Lower lobe of right lung (tissue), 2 donors: ENCODE data around the gene PGAM1. TPM values are rescaled to one million over a fixed set of nuclear protein-coding genes. Genes with fewer than 3 reads are reported as not detected.

ENCODE experiments used
- ATAC-seq, 2 donors: fragments of 200-7000 bp; cut with Tn5 transposase; one replicate each; pipeline ENCODE4 v1.9.1; 2020 to 2022; ENCODE audit warnings: mild to moderate bottlenecking in 2 of 2, moderate library complexity in 2 of 2
- DNase-seq: peaks from one replicate; pipeline ENCODE4 v3.0.0-alpha.2; 2020
- H3K27ac ChIP-seq: fragments of 200-600 bp; one replicate; pipeline ENCODE4 v1.8.0; 2022
- H3K27me3 ChIP-seq: fragments of 200-600 bp; one replicate; pipeline ENCODE4 v1.8.0; 2022; ENCODE audit warnings: low read depth
- H3K36me3 ChIP-seq: fragments of 200-600 bp; one replicate; pipeline ENCODE4 v1.8.0; 2022; ENCODE audit warnings: mild to moderate bottlenecking
- H3K4me1 ChIP-seq: fragments of 200-600 bp; one replicate; pipeline ENCODE4 v1.8.0; 2022
- H3K4me3 ChIP-seq: fragments of 200-600 bp; one replicate; pipeline ENCODE4 v1.8.0; 2022; ENCODE audit warnings: mild to moderate bottlenecking
- H3K9me3 ChIP-seq: fragments of 200-600 bp; one replicate; pipeline ENCODE4 v1.8.0; 2022
- CTCF ChIP-seq: fragments of 200-600 bp; IDR thresholded peaks from one replicate; pipeline ENCODE4 v1.8.0; 2022; ENCODE audit warnings: antibody characterized with exemption, mild to moderate bottlenecking
- intact Hi-C: fragments of 100-400 bp; cut with DNase I; formaldehyde crosslinking; loops from one replicate; pipeline ENCODE4 v1.11.0; 2022
- total RNA-seq: library from RNA; stranded (reverse); fragmentation: NEBNext Ultra II Directional; extraction: Animal tissue kit (Norgen Biotek cat#: 25700); gene quantifications from one replicate; pipeline ENCODE4 v1.2.1, GENCODE V29; 2021
- donor health status: DM: no; HTN: yes; CAD: no; lungs with severe emphysema.

Gene PGAM1
- total RNA-seq, 1 donor from 2014 or later, result 133 TPM

DNA sequence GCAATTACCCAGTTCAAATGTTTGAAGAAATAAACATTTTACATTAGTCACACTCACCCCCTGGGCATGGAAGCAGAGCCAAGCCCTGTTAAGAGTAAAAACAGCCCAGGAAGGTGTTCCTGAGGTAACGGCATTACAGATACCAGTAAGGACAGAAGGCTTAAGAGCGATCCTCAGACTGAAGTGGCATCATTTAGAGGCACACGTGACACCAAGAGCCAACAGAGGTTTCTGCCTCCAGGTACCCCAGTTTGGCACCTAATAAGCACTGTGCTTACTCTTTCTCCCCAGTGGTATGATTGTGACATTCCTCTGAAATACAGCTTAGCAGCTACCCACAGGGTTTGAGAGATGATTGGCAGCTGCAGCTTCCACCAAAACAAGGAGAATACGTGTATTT is 55.1 kb downstream of the PGAM1 start:
- DNase-seq, result no peak
- H3K9me3 ChIP-seq, result no peaks in the 10 kb centered on the region
- H3K27me3 ChIP-seq, result no peaks in the 10 kb centered on the region
- ATAC-seq, result peak; percentile 83 to 86
- TF ChIP-seq CTCF, result no peak
- peak overlapping the region; percentile 2 for H3K27ac ChIP-seq
- intact Hi-C loops, result no loop called here
- peaks cover 86% of the 10 kb centered on the region for H3K36me3 ChIP-seq
- H3K4me3 ChIP-seq, result no peak overlapping the region
- peaks cover 20% of the 10 kb centered on the region for H3K4me1 ChIP-seq

GRCh38 chr10:97482381-97482780 is 56.4 kb downstream of the PGAM1 start:
- no peaks in the 10 kb centered on the region for H3K27me3 ChIP-seq
- H3K9me3 ChIP-seq, result no peaks in the 10 kb centered on the region
- H3K4me3 ChIP-seq, result no peak overlapping the region
- peaks cover 73% of the 10 kb centered on the region for H3K36me3 ChIP-seq
- TF ChIP-seq CTCF, result no peak
- ATAC-seq, result no peak
- peaks cover 20% of the 10 kb centered on the region for H3K4me1 ChIP-seq
- intact Hi-C loops, result no loop called here
- H3K27ac ChIP-seq, result no peak overlapping the region
- DNase-seq, result no peak

Other genes with a start within 250 kb of the PGAM1 start
- gene SLIT1, start 240.2 kb upstream of the PGAM1 start, total RNA-seq, result 0.41 TPM
- 15.4 TPM for gene ARHGAP19, start 133.6 kb upstream of the PGAM1 start, total RNA-seq
- gene FRAT1, start 106.9 kb upstream of the PGAM1 start, total RNA-seq, result 15.1 TPM
- 27.5 TPM for gene FRAT2, start 91.5 kb upstream of the PGAM1 start, total RNA-seq
- gene RRP12, start 24.9 kb upstream of the PGAM1 start, total RNA-seq, result 24.0 TPM
- 31.0 TPM for gene EXOSC1, start 19.8 kb downstream of the PGAM1 start, total RNA-seq
- 56.5 TPM for gene ZDHHC16, start 20.0 kb downstream of the PGAM1 start, total RNA-seq
- 65.5 TPM for gene MMS19, start 72.2 kb downstream of the PGAM1 start, total RNA-seq
- 37.7 TPM for gene UBTD1, start 72.7 kb downstream of the PGAM1 start, total RNA-seq
- gene ANKRD2, start 146.6 kb downstream of the PGAM1 start, total RNA-seq, result 0.35 TPM
- gene HOGA1, start 158.2 kb downstream of the PGAM1 start, total RNA-seq, result 1.1 TPM
- gene C10orf62, start 163.5 kb downstream of the PGAM1 start, total RNA-seq, result not detected
- 5.4 TPM for gene MORN4, start 207.3 kb downstream of the PGAM1 start, total RNA-seq
- 29.7 TPM for gene PI4K2A, start 214.5 kb downstream of the PGAM1 start, total RNA-seq